ENCODE results near the gene HNRNPL. TPM values are rescaled to one million over a fixed set of nuclear protein-coding genes. Genes with fewer than 3 reads are reported as not detected.

HNRNPL gene
- total and polyA plus RNA-seq, 9 of the 15 experiments (the other 6 are each of a cell fraction or from before 2014, with no cell fraction given), result 39.5 to 610 (median 299) TPM

DNA sequence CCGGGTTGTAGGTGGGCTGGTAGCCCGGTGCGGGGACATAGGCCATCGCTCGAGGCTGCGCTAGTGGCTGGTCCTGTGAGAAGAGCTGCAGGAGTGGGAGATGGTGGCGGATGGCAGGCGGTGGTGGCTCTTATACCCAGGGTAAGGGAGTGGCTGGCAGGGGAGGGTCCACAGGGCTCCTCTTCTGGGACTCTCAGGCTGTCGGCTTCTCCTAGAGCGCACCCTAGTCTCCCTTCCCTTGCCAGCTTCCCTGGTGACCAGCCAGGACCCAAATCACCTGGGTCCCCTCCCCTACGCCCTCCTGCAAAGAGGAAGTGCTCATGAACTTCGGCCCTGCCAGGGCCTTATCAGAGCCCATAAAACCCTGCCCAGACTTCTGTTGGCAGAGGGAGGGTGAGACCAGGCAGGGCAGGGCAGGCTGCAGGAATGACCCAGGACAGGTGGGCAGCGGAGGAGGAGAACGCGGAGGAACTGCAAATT is 36.9 kb downstream of the HNRNPL start, which contains the start of gene LGALS4:
LGALS4 (minus strand) TSS at position 105 of the 480 bp plus-strand sequence; CDS start at position 46, 59 bp downstream.
- POLR2A ChIA-PET, result interaction anchor here (0.6 to 3.2 kb wide), 4 partner anchors 12 to 277 kb away, joined by 3 to 14 read pairs (median 6); partner anchors contain the start of gene ECH1
- in situ Hi-C loops (cut with MboI), result no loop called here
- H3K27ac ChIP-seq (ENCODE audit: extremely low read depth, low read depth, low read length), result no peak within 1 kb of the TSS

More for the DNA sequence above, 36.9 kb downstream of the HNRNPL start, which contains the start of gene LGALS4:
- DNase-seq (ENCODE audit: extremely low read depth in 1 of 4, low spot score in 3 of 4) (peak in 1 of 4 experiments; percentile 9), FAIRE-seq (no peak), ATAC-seq (no peak)
- no peak within 1 kb of the TSS for H3K4me3 ChIP-seq
- no peaks in the 10 kb centered on the region for H3K27me3 ChIP-seq (ENCODE audit: control insufficient read depth in 2 of 2, insufficient read depth in 2 of 2, low read length in 2 of 2)
- 82% methylated on average over 12 of the region's 15 CpGs for whole genome bisulfite sequencing (ENCODE audit: insufficient coverage, low coverage, missing lambda C conversion rate)
- H3K9me3 ChIP-seq (replicated peaks; ENCODE audit: control insufficient read depth, insufficient read depth, low read depth, low read length), result no peaks in the 10 kb centered on the region
- BruUV-seq (replicated peaks), result no TSS peak
- H2AFZ ChIP-seq (ENCODE audit: low read depth, low read length), result no peak within 1 kb of the TSS
- CTCF ChIA-PET (ENCODE audit: low intra/inter-chr PET ratio), result no interaction called here
- H3K4me1 ChIP-seq (replicated peaks in 1 of 2; ENCODE audit: control insufficient read depth in 2 of 2, insufficient read depth in 2 of 2, low read length in 2 of 2), result peaks cover 0 to 35% of the 10 kb centered on the region in 2 experiments; a peak in 2 of 5 replicates
- H3K4me2 ChIP-seq (ENCODE audit: insufficient read depth, low read length), result no peak within 1 kb of the TSS
- intact Hi-C loops (cut with micrococcal nuclease), result no loop called here
- H4K20me1 ChIP-seq (replicated peaks; ENCODE audit: control insufficient read depth, insufficient read depth, low read length), result no peaks in the 10 kb centered on the region
- H3K9ac ChIP-seq (ENCODE audit: insufficient read depth in 1 of 2, low read depth in 2 of 2, low read length in 2 of 2), result peak within 1 kb of the TSS in 1 of 2 experiments; percentile 58; a peak in 2 of 4 replicates
- TF ChIP-seq SPI1 (IDR thresholded peaks at IDR 0.05; ENCODE audit: borderline replicate concordance, low read depth, low read length), result peak; percentile 50; the same call in 1 of the 2 replicates
- TF ChIP-seq, protein P1, sequence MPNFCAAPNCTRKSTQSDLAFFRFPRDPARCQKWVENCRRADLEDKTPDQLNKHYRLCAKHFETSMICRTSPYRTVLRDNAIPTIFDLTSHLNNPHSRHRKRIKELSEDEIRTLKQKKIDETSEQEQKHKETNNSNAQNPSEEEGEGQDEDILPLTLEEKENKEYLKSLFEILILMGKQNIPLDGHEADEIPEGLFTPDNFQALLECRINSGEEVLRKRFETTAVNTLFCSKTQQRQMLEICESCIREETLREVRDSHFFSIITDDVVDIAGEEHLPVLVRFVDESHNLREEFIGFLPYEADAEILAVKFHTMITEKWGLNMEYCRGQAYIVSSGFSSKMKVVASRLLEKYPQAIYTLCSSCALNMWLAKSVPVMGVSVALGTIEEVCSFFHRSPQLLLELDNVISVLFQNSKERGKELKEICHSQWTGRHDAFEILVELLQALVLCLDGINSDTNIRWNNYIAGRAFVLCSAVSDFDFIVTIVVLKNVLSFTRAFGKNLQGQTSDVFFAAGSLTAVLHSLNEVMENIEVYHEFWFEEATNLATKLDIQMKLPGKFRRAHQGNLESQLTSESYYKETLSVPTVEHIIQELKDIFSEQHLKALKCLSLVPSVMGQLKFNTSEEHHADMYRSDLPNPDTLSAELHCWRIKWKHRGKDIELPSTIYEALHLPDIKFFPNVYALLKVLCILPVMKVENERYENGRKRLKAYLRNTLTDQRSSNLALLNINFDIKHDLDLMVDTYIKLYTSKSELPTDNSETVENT (CRISPR knock-in tag; IDR thresholded peaks at IDR 0.05), result no peak
- H3K36me3 ChIP-seq (ENCODE audit: control insufficient read depth, insufficient read depth, low read length), result peaks cover 22% of the 10 kb centered on the region; the same call in 2 of the 3 replicates
- no peaks in the 10 kb centered on the region for H3K9me1 ChIP-seq (ENCODE audit: control insufficient read depth, insufficient read depth, low read length)
- H3K79me2 ChIP-seq (ENCODE audit: control insufficient read depth, insufficient read depth, low read length), result no peaks in the 10 kb centered on the region
